Activated naive CD8-positive, alpha-beta T cell treated with anti-CD3 and anti-CD28 coated beads, Interleukin-2, amount 50 U/mL, for 24 hours (primary cell): ENCODE results near the gene ARHGAP28.

ENCODE experiments used
- ATAC-seq: fragments of 150-1000 bp; cut with Tn5 transposase; one replicate; pipeline ENCODE4 v1.10.0; 2021
- DNase-seq: peaks from one replicate; pipeline ENCODE4 v3.0.0; 2021
- H3K27ac Mint-ChIP-seq: one replicate; pipeline ENCODE4 v1.8.0; 2021; ENCODE audit warnings: mild to moderate bottlenecking, mixed read lengths
- H3K27me3 Mint-ChIP-seq: one replicate; pipeline ENCODE4 v1.8.0; 2021; ENCODE audit warnings: mixed read lengths
- H3K36me3 Mint-ChIP-seq: one replicate; pipeline ENCODE4 v1.8.0; 2021; ENCODE audit warnings: low read depth, mixed read lengths
- H3K4me1 Mint-ChIP-seq: one replicate; pipeline ENCODE4 v1.8.0; 2021; ENCODE audit warnings: mixed read lengths
- H3K4me3 Mint-ChIP-seq: one replicate; pipeline ENCODE4 v1.8.0; 2021; ENCODE audit warnings: mild to moderate bottlenecking, moderate library complexity, mixed read lengths
- H3K9me3 Mint-ChIP-seq: one replicate; pipeline ENCODE4 v1.8.0; 2021; ENCODE audit warnings: mixed read lengths

The ARHGAP28 gene

DNA sequence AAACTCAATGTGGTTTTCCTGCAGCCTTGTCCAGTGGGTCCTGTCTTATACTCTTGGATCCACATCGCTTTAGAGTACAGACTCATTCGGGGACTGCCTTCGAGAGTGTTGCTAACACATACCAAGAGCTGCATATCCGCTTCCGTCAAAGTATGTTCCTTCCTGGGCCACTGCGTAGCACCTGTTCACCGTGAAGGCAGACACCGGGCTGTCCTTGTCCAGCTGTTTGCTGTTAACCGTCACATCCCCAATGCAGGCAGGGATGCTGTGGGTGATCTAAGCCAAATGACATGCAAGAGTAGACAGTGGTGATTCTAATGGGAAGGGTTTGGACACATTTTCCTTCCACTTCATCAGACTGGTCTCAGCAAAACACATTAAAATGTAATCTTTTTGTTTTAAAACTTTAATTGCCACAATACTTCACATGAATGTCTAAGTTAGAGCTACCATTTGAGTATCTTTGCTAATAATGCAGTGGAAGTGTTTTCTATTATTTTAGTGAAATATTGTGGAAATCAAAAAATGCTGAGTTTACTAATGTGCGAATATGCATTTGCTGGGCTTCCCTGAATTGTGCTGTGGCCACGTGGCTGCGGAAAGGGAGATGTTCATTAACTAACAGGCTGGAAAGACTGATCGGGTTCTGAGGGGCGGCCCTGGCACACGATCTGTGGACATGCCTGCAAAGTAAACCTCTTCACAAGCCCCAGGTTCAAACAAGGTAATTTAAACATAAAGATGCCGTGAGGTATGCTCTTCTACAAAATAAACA lies 219.0 kb downstream of the ARHGAP28 start:
- Mint-ChIP-seq H3K36me3 (no peaks in the 10 kb centered on the region), H3K4me3 (no peak overlapping the region), H3K27ac (no peak overlapping the region), H3K9me3 (peaks cover 5% of the 10 kb centered on the region), H3K27me3 (no peaks in the 10 kb centered on the region), H3K4me1 (no peaks in the 10 kb centered on the region)
- DNase-seq: no peak
- ATAC-seq: no peak

GRCh38 chr18:6949800-6950586 lies 220.5 kb downstream of the ARHGAP28 start:
- Mint-ChIP-seq H3K9me3 (peaks cover 5% of the 10 kb centered on the region), H3K4me1 (no peaks in the 10 kb centered on the region), H3K36me3 (no peaks in the 10 kb centered on the region), H3K4me3 (no peak overlapping the region), H3K27ac (no peak overlapping the region), H3K27me3 (no peaks in the 10 kb centered on the region)
- DNase-seq: no peak
- ATAC-seq: no peak

GRCh38 chr18:6950641-6951040 lies 221.1 kb downstream of the ARHGAP28 start:
- DNase-seq (no peak), ATAC-seq (no peak)
- Mint-ChIP-seq H3K27me3 (no peaks in the 10 kb centered on the region), H3K27ac (no peak overlapping the region), H3K4me1 (no peaks in the 10 kb centered on the region), H3K36me3 (no peaks in the 10 kb centered on the region), H3K4me3 (no peak overlapping the region), H3K9me3 (peaks cover 5% of the 10 kb centered on the region)

GRCh38 chr18:6951336-6952090 lies 222.0 kb downstream of the ARHGAP28 start:
- Mint-ChIP-seq H3K27ac (no peak overlapping the region), H3K4me3 (no peak overlapping the region), H3K9me3 (peaks cover 5% of the 10 kb centered on the region), H3K4me1 (no peaks in the 10 kb centered on the region), H3K36me3 (no peaks in the 10 kb centered on the region), H3K27me3 (no peaks in the 10 kb centered on the region)
- ATAC-seq: no peak
- DNase-seq: no peak

DNA sequence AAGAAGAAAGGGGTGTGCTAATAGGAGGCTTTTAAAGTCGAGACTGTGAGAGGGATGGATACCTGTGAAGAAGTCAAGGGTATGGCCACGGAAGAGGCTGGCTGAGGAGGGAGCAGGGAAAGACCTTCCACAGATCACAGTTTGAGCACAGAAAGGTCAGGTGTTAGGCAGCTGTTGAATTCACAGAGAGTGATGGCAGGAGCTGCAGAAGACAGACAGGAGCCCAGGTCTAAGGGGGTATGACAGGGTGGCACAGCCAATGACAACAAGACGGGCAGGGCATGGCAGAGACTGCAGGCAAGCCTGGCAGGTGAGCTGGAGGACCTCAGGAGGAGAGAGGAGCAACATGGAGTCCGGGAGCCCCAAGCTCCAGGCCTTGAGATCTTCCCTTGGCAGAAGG lies 225.0 kb downstream of the ARHGAP28 start:
- Mint-ChIP-seq H3K4me1 (no peaks in the 10 kb centered on the region), H3K27ac (no peak overlapping the region), H3K9me3 (peaks cover 5% of the 10 kb centered on the region), H3K4me3 (no peak overlapping the region), H3K27me3 (no peaks in the 10 kb centered on the region), H3K36me3 (no peaks in the 10 kb centered on the region)
- no peak for DNase-seq
- ATAC-seq: no peak

DNA sequence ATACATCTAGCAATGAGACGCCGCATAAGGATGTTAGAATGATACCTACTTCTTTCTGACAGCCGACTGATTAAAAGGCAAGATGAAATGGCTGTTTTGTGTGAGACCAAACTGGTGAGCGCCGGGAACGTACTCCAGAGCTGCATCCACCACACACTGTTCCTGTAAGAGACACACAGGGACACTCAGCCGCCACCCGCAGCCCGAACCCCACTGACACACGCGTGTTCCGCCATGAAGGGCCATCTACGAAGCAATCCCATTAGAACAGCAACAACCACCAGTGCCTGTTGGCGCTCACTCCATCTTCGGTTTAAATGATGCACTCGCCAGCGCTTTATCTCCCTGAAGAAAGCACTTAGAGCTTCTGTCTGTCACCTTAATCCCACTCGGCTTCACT lies 225.8 kb downstream of the ARHGAP28 start:
- no peak overlapping the region for H3K4me3 Mint-ChIP-seq
- H3K4me1 Mint-ChIP-seq: no peaks in the 10 kb centered on the region
- H3K27me3 Mint-ChIP-seq: no peaks in the 10 kb centered on the region
- no peaks in the 10 kb centered on the region for H3K36me3 Mint-ChIP-seq
- H3K27ac Mint-ChIP-seq: no peak overlapping the region
- ATAC-seq (no peak), DNase-seq (no peak)
- peaks cover 8% of the 10 kb centered on the region for H3K9me3 Mint-ChIP-seq

- ATAC-seq (no peak), DNase-seq (no peak)
- no peaks in the 10 kb centered on the region for H3K36me3 Mint-ChIP-seq
- peaks cover 8% of the 10 kb centered on the region for H3K9me3 Mint-ChIP-seq
- H3K27me3 Mint-ChIP-seq: no peaks in the 10 kb centered on the region
- no peak overlapping the region for H3K4me3 Mint-ChIP-seq
- H3K4me1 Mint-ChIP-seq: no peaks in the 10 kb centered on the region
- H3K27ac Mint-ChIP-seq: no peak overlapping the region
Observed at GRCh38 chr18:6956495-6956894, 227.0 kb downstream of the ARHGAP28 start.

GRCh38 chr18:6956999-6957398 lies 227.5 kb downstream of the ARHGAP28 start:
- no peak for DNase-seq
- Mint-ChIP-seq H3K9me3 (peaks cover 9% of the 10 kb centered on the region), H3K36me3 (no peaks in the 10 kb centered on the region), H3K4me1 (no peaks in the 10 kb centered on the region), H3K27ac (no peak overlapping the region), H3K4me3 (no peak overlapping the region), H3K27me3 (no peaks in the 10 kb centered on the region)
- no peak for ATAC-seq

DNA sequence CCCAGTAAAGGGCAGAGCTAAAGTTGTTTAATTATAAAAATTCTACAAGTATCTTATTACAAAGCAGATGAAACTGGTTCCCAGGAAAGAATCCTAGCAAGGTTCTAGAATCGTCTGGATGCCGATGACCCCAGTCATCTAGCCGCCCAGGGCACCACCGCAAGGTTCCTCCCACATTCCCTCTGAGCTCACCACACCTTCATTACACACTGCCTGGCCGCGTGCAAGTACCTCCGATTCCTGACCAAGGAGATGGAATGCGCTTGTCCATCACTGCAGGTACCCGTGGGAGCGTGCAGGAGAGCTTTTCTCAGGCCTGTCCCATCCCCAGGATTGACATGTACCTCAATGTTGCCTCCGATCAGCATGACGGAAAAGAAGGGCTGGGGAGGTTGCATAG lies 229.6 kb downstream of the ARHGAP28 start:
- Mint-ChIP-seq H3K27me3 (no peaks in the 10 kb centered on the region), H3K4me3 (no peak overlapping the region), H3K36me3 (no peaks in the 10 kb centered on the region), H3K9me3 (peaks cover 9% of the 10 kb centered on the region), H3K4me1 (no peaks in the 10 kb centered on the region), H3K27ac (no peak overlapping the region)
- ATAC-seq (no peak), DNase-seq (no peak)

DNA sequence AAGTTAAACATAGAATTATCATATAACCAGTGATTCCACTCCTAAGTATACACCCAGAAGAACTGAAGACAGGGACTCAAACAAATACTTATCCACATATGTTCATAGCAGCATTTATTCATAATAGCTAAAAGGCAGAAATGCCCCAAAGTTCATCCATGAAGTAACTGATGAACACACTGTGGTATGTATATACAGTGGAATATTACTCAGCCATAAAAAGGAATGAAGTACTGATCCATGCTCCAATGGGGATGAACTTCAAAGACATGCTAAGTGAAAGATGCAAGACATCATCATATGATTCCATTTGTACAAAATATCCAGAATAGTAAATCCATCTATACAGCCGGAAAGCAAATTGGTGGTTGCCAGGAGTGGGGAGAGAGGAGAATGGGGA lies 230.6 kb downstream of the ARHGAP28 start:
- H3K4me1 Mint-ChIP-seq: no peaks in the 10 kb centered on the region
- no peaks in the 10 kb centered on the region for H3K36me3 Mint-ChIP-seq
- no peak overlapping the region for H3K4me3 Mint-ChIP-seq
- DNase-seq (no peak), ATAC-seq (no peak)
- H3K27me3 Mint-ChIP-seq: no peaks in the 10 kb centered on the region
- H3K27ac Mint-ChIP-seq: no peak overlapping the region
- H3K9me3 Mint-ChIP-seq: peaks cover 9% of the 10 kb centered on the region

- DNase-seq (no peak), ATAC-seq (no peak)
- H3K4me1 Mint-ChIP-seq: no peaks in the 10 kb centered on the region
- H3K36me3 Mint-ChIP-seq: no peaks in the 10 kb centered on the region
- peaks cover 9% of the 10 kb centered on the region for H3K9me3 Mint-ChIP-seq
- H3K27ac Mint-ChIP-seq: no peak overlapping the region
- no peaks in the 10 kb centered on the region for H3K27me3 Mint-ChIP-seq
- no peak overlapping the region for H3K4me3 Mint-ChIP-seq
Observed at GRCh38 chr18:6960656-6961055, 231.1 kb downstream of the ARHGAP28 start.

- no peak for ATAC-seq
Observed at GRCh38 chr18:6961331-6961730, 231.8 kb downstream of the ARHGAP28 start.

GRCh38 chr18:6962571-6963451 lies 233.3 kb downstream of the ARHGAP28 start:
- H3K27ac Mint-ChIP-seq: no peak overlapping the region
- DNase-seq (no peak), ATAC-seq (no peak)
- peaks cover 9% of the 10 kb centered on the region for H3K9me3 Mint-ChIP-seq
- no peaks in the 10 kb centered on the region for H3K36me3 Mint-ChIP-seq
- H3K4me3 Mint-ChIP-seq: no peak overlapping the region
- no peaks in the 10 kb centered on the region for H3K4me1 Mint-ChIP-seq
- H3K27me3 Mint-ChIP-seq: no peaks in the 10 kb centered on the region

More at GRCh38 chr18:6961331-6961730, 231.8 kb downstream of the ARHGAP28 start:
- H3K27ac Mint-ChIP-seq: no peak overlapping the region
- no peaks in the 10 kb centered on the region for H3K36me3 Mint-ChIP-seq
- H3K27me3 Mint-ChIP-seq: no peaks in the 10 kb centered on the region
- peaks cover 9% of the 10 kb centered on the region for H3K9me3 Mint-ChIP-seq
- DNase-seq: no peak
- H3K4me3 Mint-ChIP-seq: no peak overlapping the region
- no peaks in the 10 kb centered on the region for H3K4me1 Mint-ChIP-seq

DNA sequence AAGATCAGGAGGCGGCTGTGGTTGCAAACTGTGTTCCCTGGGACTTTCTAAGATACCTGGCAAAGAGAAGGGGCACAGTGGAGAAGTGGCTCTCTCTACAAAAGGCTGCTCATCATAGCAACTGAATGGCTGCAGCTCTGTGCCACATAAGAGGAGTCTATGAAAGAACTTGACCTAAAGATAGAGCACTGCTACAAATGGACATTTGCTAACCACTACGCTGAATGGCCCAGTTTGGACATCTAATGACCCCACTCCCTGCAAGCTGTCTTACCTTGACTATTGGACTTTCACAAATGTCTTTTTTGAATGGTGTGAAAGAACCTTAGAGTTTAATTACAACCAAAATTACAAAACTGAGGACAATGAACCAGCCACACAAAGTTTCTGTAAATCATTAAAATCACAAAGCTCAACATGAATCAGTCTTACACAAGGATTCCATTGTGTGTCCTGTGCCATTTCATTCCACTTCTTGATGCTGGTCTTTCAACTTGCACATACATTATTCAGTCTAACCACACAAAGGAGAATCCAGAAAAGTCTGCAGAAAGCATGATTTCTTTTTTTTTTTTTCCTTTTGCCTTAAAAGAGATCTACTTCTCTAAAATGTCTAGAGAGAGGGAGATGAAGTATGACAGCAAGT lies 234.1 kb downstream of the ARHGAP28 start:
- DNase-seq: no peak
- Mint-ChIP-seq H3K4me1 (no peaks in the 10 kb centered on the region), H3K9me3 (peaks cover 9% of the 10 kb centered on the region), H3K27ac (no peak overlapping the region), H3K27me3 (no peaks in the 10 kb centered on the region), H3K36me3 (no peaks in the 10 kb centered on the region), H3K4me3 (no peak overlapping the region)
- no peak for ATAC-seq
